Upper lobe of left lung (tissue), 6 donors: ENCODE data around the gene KRT1. TPM values are rescaled to one million over a fixed set of nuclear protein-coding genes. Genes with fewer than 3 reads are reported as not detected.

Experiments
- ATAC-seq, 2 donors: fragments of 200-7000 bp; cut with Tn5 transposase; one replicate each; pipeline ENCODE4 v1.9.1; 2022; ENCODE audit warnings: mild to moderate bottlenecking in 2 of 2, moderate library complexity in 2 of 2; ENCODE audit not compliant: low FRiP score in 2 of 2
- DNase-seq, 2 donors: peaks; one replicate each; pipeline ENCODE4 v3.0.0-alpha.2; 2019 to 2020
- H3K27ac ChIP-seq, 4 donors: fragments of 200-600 bp; sonication (generic); one replicate each; pipeline ENCODE4 v1.5.1; 2016 to 2019
- H3K27me3 ChIP-seq, 4 donors: fragments of 200-600 bp; sonication (generic); one replicate each; pipeline ENCODE4 v1.5.1; 2017 to 2019
- H3K36me3 ChIP-seq, 4 donors: fragments of 200-600 bp; sonication (generic); one replicate each; pipeline ENCODE4 v1.5.1; 2016 to 2019
- H3K4me1 ChIP-seq, 4 donors: fragments of 200-600 bp; sonication (generic); one replicate each; pipeline ENCODE4 v1.5.1; 2018 to 2019
- H3K4me3 ChIP-seq, 4 donors: fragments of 200-600 bp; sonication (generic); one replicate each; pipeline ENCODE4 v1.5.1; 2017 to 2019; ENCODE audit warnings: mild to moderate bottlenecking in 2 of 4, moderate library complexity in 1 of 4
- H3K9me3 ChIP-seq, 4 donors: fragments of 200-600 bp; sonication (generic); one replicate each; pipeline ENCODE4 v1.5.1; 2018 to 2019
- CTCF ChIP-seq, 6 experiments: fragments of 450-650 bp in 4 of 6; fragments of 200-600 bp in 2 of 6; sonication (generic) in 2 of 6; IDR thresholded peaks; one replicate each; pipeline ENCODE4 v1.5.1; 2016 to 2019; ENCODE audit warnings: antibody characterized with exemption in 6 of 6
- EP300 ChIP-seq, 4 donors: sonication (generic); formaldehyde crosslinking; IDR thresholded peaks; one replicate each; pipeline ENCODE4 v1.5.1; 2017; ENCODE audit warnings: antibody characterized with exemption in 4 of 4, control low read depth in 2 of 4
- POLR2A ChIP-seq, 4 donors: fragments of 450-650 bp; IDR thresholded peaks; one replicate each; pipeline ENCODE4 v1.5.1; 2016 to 2017; ENCODE audit warnings: antibody characterized with exemption in 4 of 4, mild to moderate bottlenecking in 2 of 4
- POLR2AphosphoS5 ChIP-seq, 2 donors: sonication (generic); formaldehyde crosslinking; IDR thresholded peaks; one replicate each; pipeline ENCODE4 v1.5.1; 2017; ENCODE audit warnings: antibody characterized with exemption in 2 of 2
- WGBS, 2 donors: methylation state at CpG; one replicate each; pipeline ENCODE4 v1.1.5; 2017 to 2018; 5-methylcytosine and 5-hydroxymethylcytosine counted together
- total RNA-seq, 6 donors: library from RNA; depleted of rRNA in 4 of 6; stranded (reverse); fragments of >200 nt in 4 of 6; gene quantifications; one replicate each; pipeline versions ENCODE4 v1.1.0 to v1.2.1, GENCODE V29; 2016 to 2021
- donor health status: DM: no; HTN: no; CAD: no; lungs with moderate emphysema.
- donor health status: DM: no; HTN: yes; CAD: no; lungs with severe emphysema.

KRT1 gene
- total RNA-seq, 6 donors from 2014 or later: 0.37 to 2.4 TPM; not detected in 4

- Histone ChIP-seq H3K4me3 (no peak overlapping the region), H3K27me3 (no peaks in the 10 kb centered on the region), H3K27ac (no peak overlapping the region), H3K36me3 (no peaks in the 10 kb centered on the region), H3K4me1 (no peaks in the 10 kb centered on the region), H3K9me3 (no peaks in the 10 kb centered on the region)
- ATAC-seq: no peak
- 75 to 76% methylated on average over 11 to 12 of the region's 12 CpGs for WGBS, 2 donors
- TF ChIP-seq POLR2AphosphoS5 (IDR thresholded peaks at IDR 0.05) (no peak), CTCF (IDR thresholded peaks at IDR 0.05) (no peak), EP300 (IDR thresholded peaks at IDR 0.05) (no peak), POLR2A (IDR thresholded peaks at IDR 0.05) (no peak)
- DNase-seq: no peak
These were observed 1.5 kb upstream of the KRT1 start for GRCh38 chr12:52681526-52682380.

GRCh38 chr12:52679875-52680274 lies 332 bp downstream of the KRT1 start:
- no peak overlapping the region for H3K27ac ChIP-seq
- H3K36me3 ChIP-seq: no peaks in the 10 kb centered on the region
- TF ChIP-seq POLR2A (IDR thresholded peaks at IDR 0.05) (no peak), POLR2AphosphoS5 (IDR thresholded peaks at IDR 0.05) (no peak), CTCF (IDR thresholded peaks at IDR 0.05) (no peak), EP300 (IDR thresholded peaks at IDR 0.05) (no peak)
- no peaks in the 10 kb centered on the region for H3K27me3 ChIP-seq
- DNase-seq (no peak), ATAC-seq (no peak)
- 89% methylated on average over 5 of the region's 5 CpGs for WGBS, 2 donors
- H3K9me3 ChIP-seq: no peaks in the 10 kb centered on the region
- H3K4me1 ChIP-seq: no peaks in the 10 kb centered on the region
- H3K4me3 ChIP-seq: no peak overlapping the region

GRCh38 chr12:52677671-52678070 lies 2.5 kb downstream of the KRT1 start:
- H3K27ac ChIP-seq: no peak overlapping the region
- no peaks in the 10 kb centered on the region for H3K9me3 ChIP-seq
- H3K27me3 ChIP-seq: no peaks in the 10 kb centered on the region
- no peak overlapping the region for H3K4me3 ChIP-seq
- DNase-seq (no peak), ATAC-seq (no peak)
- 67 to 89% methylated on average over 1 of the region's 1 CpG for WGBS, 2 donors
- TF ChIP-seq CTCF (IDR thresholded peaks at IDR 0.05) (no peak), EP300 (IDR thresholded peaks at IDR 0.05) (no peak), POLR2AphosphoS5 (IDR thresholded peaks at IDR 0.05) (no peak), POLR2A (IDR thresholded peaks at IDR 0.05) (no peak)
- H3K36me3 ChIP-seq: no peaks in the 10 kb centered on the region
- H3K4me1 ChIP-seq: no peaks in the 10 kb centered on the region

DNA sequence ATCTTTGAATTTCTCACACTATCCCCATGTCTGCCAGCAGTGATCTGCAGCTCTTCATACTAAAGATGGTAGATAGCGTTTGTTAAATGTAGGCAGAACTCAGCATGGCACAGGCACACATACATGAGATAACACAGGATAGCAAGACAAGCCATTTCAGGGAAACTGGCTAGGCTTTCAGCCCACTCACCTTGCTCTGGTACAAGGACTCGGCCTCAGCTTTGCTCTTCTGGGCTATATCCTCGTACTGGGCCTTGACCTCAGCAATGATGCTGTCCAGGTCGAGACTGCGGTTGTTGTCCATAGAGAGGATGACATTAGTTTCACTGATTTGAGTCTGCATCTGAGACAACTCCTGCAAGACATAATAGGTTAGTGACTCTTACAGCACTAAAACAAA lies 3.1 kb downstream of the KRT1 start:
- WGBS, 2 donors: 85 to 91% methylated on average over 5 of the region's 5 CpGs

More for the DNA sequence above, 3.1 kb downstream of the KRT1 start:
- Histone ChIP-seq H3K36me3 (no peaks in the 10 kb centered on the region), H3K9me3 (no peaks in the 10 kb centered on the region), H3K4me1 (no peaks in the 10 kb centered on the region), H3K27ac (no peak overlapping the region), H3K27me3 (no peaks in the 10 kb centered on the region), H3K4me3 (no peak overlapping the region)
- DNase-seq (no peak), ATAC-seq (no peak)
- TF ChIP-seq CTCF (IDR thresholded peaks at IDR 0.05) (no peak), POLR2AphosphoS5 (IDR thresholded peaks at IDR 0.05) (no peak), EP300 (IDR thresholded peaks at IDR 0.05) (no peak), POLR2A (IDR thresholded peaks at IDR 0.05) (no peak)
